ENCODE measurements around the gene C1orf210.

Gene C1orf210

GRCh38 chr1:43246466-43247213, 38.7 kb downstream of the C1orf210 start:
- H3K27me3 ChIP-seq (ENCODE audit: control insufficient read depth, insufficient read depth, low read length) = no peaks in the 10 kb centered on the region
- H3K4me1 ChIP-seq (ENCODE audit: control insufficient read depth, insufficient read depth, low read length) = no peaks in the 10 kb centered on the region
- H3K4me3 ChIP-seq (ENCODE audit: low read depth, low read length) = no peak overlapping the region
- no peak overlapping the region for H3K9ac ChIP-seq (ENCODE audit: low read depth, low read length)
- peaks cover 14% of the 10 kb centered on the region for H3K9me3 ChIP-seq (ENCODE audit: control insufficient read depth, insufficient read depth, low read length)
- H3K36me3 ChIP-seq (ENCODE audit: control insufficient read depth, insufficient read depth, low read length) = no peaks in the 10 kb centered on the region

DNA sequence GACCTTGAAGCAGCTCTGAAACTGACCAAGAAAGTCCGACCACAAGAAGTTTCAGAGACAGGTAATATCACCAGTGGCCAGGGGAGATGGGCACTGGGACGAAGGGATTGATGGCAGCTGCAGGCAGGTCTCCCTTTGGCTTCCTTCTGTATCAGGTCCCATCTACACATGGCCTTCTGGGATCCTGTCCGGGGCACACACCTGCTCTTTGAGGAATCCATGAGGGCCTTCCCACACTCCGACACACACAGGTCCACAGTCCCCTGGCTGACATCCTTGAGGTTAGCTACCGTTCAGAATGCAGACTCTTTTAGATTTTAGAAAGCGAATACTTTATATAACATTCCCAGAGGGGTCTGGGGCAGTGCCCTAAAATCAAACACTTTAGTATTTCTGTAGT, 42.1 kb downstream of the C1orf210 start:
- peaks cover 10% of the 10 kb centered on the region for H3K9me3 ChIP-seq (ENCODE audit: control insufficient read depth, insufficient read depth, low read length)
- H3K4me3 ChIP-seq (ENCODE audit: low read depth, low read length) = no peak overlapping the region
- H3K36me3 ChIP-seq (ENCODE audit: control insufficient read depth, insufficient read depth, low read length) = no peaks in the 10 kb centered on the region
- H3K4me1 ChIP-seq (ENCODE audit: control insufficient read depth, insufficient read depth, low read length) = no peaks in the 10 kb centered on the region
- H3K9ac ChIP-seq (ENCODE audit: low read depth, low read length) = no peak overlapping the region
- H3K27me3 ChIP-seq (ENCODE audit: control insufficient read depth, insufficient read depth, low read length) = no peaks in the 10 kb centered on the region

- Histone ChIP-seq H3K4me3 (ENCODE audit: low read depth, low read length) (no peak overlapping the region), H3K4me1 (ENCODE audit: control insufficient read depth, insufficient read depth, low read length) (no peaks in the 10 kb centered on the region), H3K36me3 (ENCODE audit: control insufficient read depth, insufficient read depth, low read length) (no peaks in the 10 kb centered on the region), H3K9ac (ENCODE audit: low read depth, low read length) (no peak overlapping the region), H3K27me3 (ENCODE audit: control insufficient read depth, insufficient read depth, low read length) (no peaks in the 10 kb centered on the region), H3K9me3 (ENCODE audit: control insufficient read depth, insufficient read depth, low read length) (peaks cover 5% of the 10 kb centered on the region)
Measured at GRCh38 chr1:43241413-43241836, 44.0 kb downstream of the C1orf210 start.

- Histone ChIP-seq H3K9me3 (ENCODE audit: control insufficient read depth, insufficient read depth, low read length) (no peaks in the 10 kb centered on the region), H3K36me3 (ENCODE audit: control insufficient read depth, insufficient read depth, low read length) (no peaks in the 10 kb centered on the region), H3K27me3 (ENCODE audit: control insufficient read depth, insufficient read depth, low read length) (no peaks in the 10 kb centered on the region), H3K9ac (ENCODE audit: low read depth, low read length) (no peak overlapping the region), H3K4me3 (ENCODE audit: low read depth, low read length) (no peak overlapping the region), H3K4me1 (ENCODE audit: control insufficient read depth, insufficient read depth, low read length) (no peaks in the 10 kb centered on the region)
Measured at GRCh38 chr1:43239484-43239883, 45.9 kb downstream of the C1orf210 start.

GRCh38 chr1:43238991-43239469, 46.4 kb downstream of the C1orf210 start:
- Histone ChIP-seq H3K27me3 (ENCODE audit: control insufficient read depth, insufficient read depth, low read length) (no peaks in the 10 kb centered on the region), H3K9me3 (ENCODE audit: control insufficient read depth, insufficient read depth, low read length) (no peaks in the 10 kb centered on the region), H3K36me3 (ENCODE audit: control insufficient read depth, insufficient read depth, low read length) (no peaks in the 10 kb centered on the region), H3K4me3 (ENCODE audit: low read depth, low read length) (no peak overlapping the region), H3K9ac (ENCODE audit: low read depth, low read length) (no peak overlapping the region), H3K4me1 (ENCODE audit: control insufficient read depth, insufficient read depth, low read length) (no peaks in the 10 kb centered on the region)

DNA sequence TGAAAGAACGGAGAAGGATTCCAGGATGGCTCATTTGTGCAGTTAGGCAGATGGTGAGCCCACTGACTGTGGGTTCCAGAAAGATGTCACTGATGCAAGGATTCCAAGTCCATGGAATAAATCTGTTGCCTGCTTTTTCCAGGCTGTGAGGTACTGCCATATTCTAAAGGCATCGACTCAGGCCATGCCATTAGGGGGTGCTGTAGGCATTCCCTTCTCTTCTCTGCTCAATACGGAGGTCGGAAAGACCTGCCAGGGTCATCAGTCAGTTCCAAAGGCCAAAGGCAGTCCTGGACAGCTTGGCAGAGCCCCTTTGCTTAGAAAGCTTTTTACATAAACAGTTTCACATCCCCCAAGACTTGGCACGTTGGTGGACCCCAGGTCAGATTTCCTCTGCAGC, 47.3 kb downstream of the C1orf210 start:
- Histone ChIP-seq H3K4me1 (ENCODE audit: control insufficient read depth, insufficient read depth, low read length) (no peaks in the 10 kb centered on the region), H3K9me3 (ENCODE audit: control insufficient read depth, insufficient read depth, low read length) (no peaks in the 10 kb centered on the region), H3K9ac (ENCODE audit: low read depth, low read length) (peak overlapping the region; percentile 41), H3K27me3 (ENCODE audit: control insufficient read depth, insufficient read depth, low read length) (no peaks in the 10 kb centered on the region), H3K4me3 (ENCODE audit: low read depth, low read length) (no peak overlapping the region), H3K36me3 (ENCODE audit: control insufficient read depth, insufficient read depth, low read length) (no peaks in the 10 kb centered on the region)

DNA sequence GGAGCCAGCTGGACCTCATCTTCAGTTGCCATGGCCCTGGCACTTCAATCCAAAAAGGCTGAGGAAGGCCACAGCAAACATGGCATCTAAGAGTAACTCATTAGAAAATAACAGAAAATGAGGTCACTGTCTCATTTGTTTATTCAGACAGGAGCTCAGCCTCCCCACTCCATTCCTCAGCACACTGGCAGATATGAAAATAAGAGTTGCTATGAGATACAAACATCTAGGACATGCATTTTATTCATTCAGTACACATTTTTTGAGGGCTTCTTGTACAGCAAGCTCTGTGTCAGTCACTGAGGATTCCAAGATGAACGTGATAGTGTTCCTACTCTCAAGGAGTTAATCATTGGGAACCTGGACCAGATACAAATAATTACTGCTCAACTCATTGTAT, 48.3 kb downstream of the C1orf210 start:
- H3K36me3 ChIP-seq (ENCODE audit: control insufficient read depth, insufficient read depth, low read length) = no peaks in the 10 kb centered on the region
- no peaks in the 10 kb centered on the region for H3K4me1 ChIP-seq (ENCODE audit: control insufficient read depth, insufficient read depth, low read length)
- no peaks in the 10 kb centered on the region for H3K9me3 ChIP-seq (ENCODE audit: control insufficient read depth, insufficient read depth, low read length)
- no peak overlapping the region for H3K9ac ChIP-seq (ENCODE audit: low read depth, low read length)
- H3K4me3 ChIP-seq (ENCODE audit: low read depth, low read length) = no peak overlapping the region
- no peaks in the 10 kb centered on the region for H3K27me3 ChIP-seq (ENCODE audit: control insufficient read depth, insufficient read depth, low read length)

- H3K4me1 ChIP-seq (ENCODE audit: control insufficient read depth, insufficient read depth, low read length) = no peaks in the 10 kb centered on the region
- no peak overlapping the region for H3K9ac ChIP-seq (ENCODE audit: low read depth, low read length)
Measured at GRCh38 chr1:43235451-43236121, 49.8 kb downstream of the C1orf210 start.

DNA sequence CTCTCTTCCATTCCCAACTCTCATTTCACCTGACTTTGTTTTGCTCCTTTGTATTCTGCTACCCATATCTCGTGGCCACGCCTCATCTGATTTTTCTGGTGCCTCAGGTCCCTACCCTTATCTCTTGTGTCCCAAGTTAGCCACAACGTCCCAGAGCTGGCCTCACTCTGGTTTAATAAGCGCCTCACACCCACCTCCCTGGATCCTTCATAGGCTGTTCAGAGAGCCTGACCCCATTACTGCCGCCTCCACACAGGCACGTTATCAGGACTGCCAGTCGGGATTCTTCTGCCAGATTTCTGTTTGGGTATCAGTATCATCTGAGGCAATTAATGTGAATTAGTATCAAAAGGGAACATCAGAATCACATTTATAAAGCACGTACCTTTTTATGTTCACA, 50.3 kb downstream of the C1orf210 start:
- no peak overlapping the region for H3K4me3 ChIP-seq (ENCODE audit: low read depth, low read length)
- no peaks in the 10 kb centered on the region for H3K36me3 ChIP-seq (ENCODE audit: control insufficient read depth, insufficient read depth, low read length)
- H3K27me3 ChIP-seq (ENCODE audit: control insufficient read depth, insufficient read depth, low read length) = no peaks in the 10 kb centered on the region
- no peak overlapping the region for H3K9ac ChIP-seq (ENCODE audit: low read depth, low read length)
- no peaks in the 10 kb centered on the region for H3K4me1 ChIP-seq (ENCODE audit: control insufficient read depth, insufficient read depth, low read length)
- H3K9me3 ChIP-seq (ENCODE audit: control insufficient read depth, insufficient read depth, low read length) = no peaks in the 10 kb centered on the region

More at GRCh38 chr1:43235451-43236121, 49.8 kb downstream of the C1orf210 start:
- Histone ChIP-seq H3K36me3 (ENCODE audit: control insufficient read depth, insufficient read depth, low read length) (no peaks in the 10 kb centered on the region), H3K4me3 (ENCODE audit: low read depth, low read length) (no peak overlapping the region), H3K27me3 (ENCODE audit: control insufficient read depth, insufficient read depth, low read length) (no peaks in the 10 kb centered on the region), H3K9me3 (ENCODE audit: control insufficient read depth, insufficient read depth, low read length) (no peaks in the 10 kb centered on the region)

- Histone ChIP-seq H3K27me3 (ENCODE audit: control insufficient read depth, insufficient read depth, low read length) (no peaks in the 10 kb centered on the region), H3K9me3 (ENCODE audit: control insufficient read depth, insufficient read depth, low read length) (no peaks in the 10 kb centered on the region), H3K36me3 (ENCODE audit: control insufficient read depth, insufficient read depth, low read length) (no peaks in the 10 kb centered on the region), H3K9ac (ENCODE audit: low read depth, low read length) (no peak overlapping the region), H3K4me3 (ENCODE audit: low read depth, low read length) (no peak overlapping the region), H3K4me1 (ENCODE audit: control insufficient read depth, insufficient read depth, low read length) (no peaks in the 10 kb centered on the region)
Measured at GRCh38 chr1:43234267-43234666, 51.1 kb downstream of the C1orf210 start.

DNA sequence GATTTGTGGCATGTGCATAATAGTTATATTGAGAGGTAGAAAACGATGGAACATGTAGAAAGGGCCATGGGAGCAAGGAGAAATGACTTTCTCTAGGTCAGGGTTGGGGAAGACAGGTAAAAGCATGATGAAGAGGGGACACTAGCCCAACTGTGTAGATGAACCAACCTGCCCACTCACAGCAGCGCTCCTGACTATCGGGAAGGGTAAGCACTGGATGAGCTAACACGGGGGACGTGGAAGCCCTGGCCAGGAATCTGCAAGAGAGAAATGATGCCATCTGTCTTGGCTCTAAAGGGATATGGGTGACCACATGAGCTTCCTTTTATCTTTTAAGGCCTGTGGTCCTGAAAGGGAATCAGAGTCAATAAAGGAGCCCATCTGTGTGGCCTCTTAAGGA, 51.8 kb downstream of the C1orf210 start:
- Histone ChIP-seq H3K4me1 (ENCODE audit: control insufficient read depth, insufficient read depth, low read length) (no peaks in the 10 kb centered on the region), H3K36me3 (ENCODE audit: control insufficient read depth, insufficient read depth, low read length) (no peaks in the 10 kb centered on the region), H3K27me3 (ENCODE audit: control insufficient read depth, insufficient read depth, low read length) (no peaks in the 10 kb centered on the region), H3K9me3 (ENCODE audit: control insufficient read depth, insufficient read depth, low read length) (no peaks in the 10 kb centered on the region), H3K9ac (ENCODE audit: low read depth, low read length) (no peak overlapping the region), H3K4me3 (ENCODE audit: low read depth, low read length) (no peak overlapping the region)

GRCh38 chr1:43232482-43232881, 52.9 kb downstream of the C1orf210 start:
- Histone ChIP-seq H3K9me3 (ENCODE audit: control insufficient read depth, insufficient read depth, low read length) (no peaks in the 10 kb centered on the region), H3K27me3 (ENCODE audit: control insufficient read depth, insufficient read depth, low read length) (no peaks in the 10 kb centered on the region), H3K36me3 (ENCODE audit: control insufficient read depth, insufficient read depth, low read length) (no peaks in the 10 kb centered on the region), H3K9ac (ENCODE audit: low read depth, low read length) (no peak overlapping the region), H3K4me1 (ENCODE audit: control insufficient read depth, insufficient read depth, low read length) (no peaks in the 10 kb centered on the region), H3K4me3 (ENCODE audit: low read depth, low read length) (no peak overlapping the region)
